Stimulated activated CD4-positive, alpha-beta T cell treated with anti-CD3 and anti-CD28 coated beads, Interleukin-15, amount 100 ng/mL, for 48 hours (primary cell): ENCODE results near the gene ZBTB9.

ENCODE experiments used
- DNase-seq, 2 donors: peaks; one replicate each; pipeline ENCODE4 v3.0.0-alpha.2; 2020; ENCODE audit warnings: low read depth in 2 of 2

ZBTB9 gene

DNA sequence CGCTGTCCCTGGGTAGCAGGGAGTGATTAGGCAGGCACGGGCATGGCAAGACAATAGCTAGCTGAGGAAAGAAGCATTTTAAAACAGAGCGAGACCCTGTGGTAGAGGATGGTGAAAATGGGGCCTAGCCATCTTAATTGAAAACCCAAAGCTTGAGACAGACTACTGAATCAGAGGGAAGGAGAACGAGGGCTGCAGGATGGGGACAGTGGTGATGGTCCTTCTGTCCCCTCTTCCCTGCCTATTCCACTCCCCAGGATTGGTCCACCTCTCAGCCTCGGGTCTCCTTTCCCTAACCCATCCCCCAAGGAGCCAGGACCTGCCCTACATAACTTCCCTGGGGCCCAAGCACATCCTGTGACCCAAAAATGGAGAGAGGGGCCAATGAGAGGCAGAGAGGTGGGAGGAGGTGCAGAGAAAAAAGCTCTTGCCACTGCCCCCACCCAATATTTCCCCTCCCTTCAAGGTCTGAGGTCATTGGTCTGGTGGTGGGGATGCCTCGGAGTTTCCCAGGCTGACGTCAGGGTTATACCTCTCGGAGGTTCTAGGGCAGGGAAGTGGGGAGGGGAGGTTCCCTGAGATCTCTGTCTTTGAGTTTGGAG lies 35.6 kb upstream of the ZBTB9 start:
- peak in 1 of 2 donors; percentile 47 for DNase-seq

DNA sequence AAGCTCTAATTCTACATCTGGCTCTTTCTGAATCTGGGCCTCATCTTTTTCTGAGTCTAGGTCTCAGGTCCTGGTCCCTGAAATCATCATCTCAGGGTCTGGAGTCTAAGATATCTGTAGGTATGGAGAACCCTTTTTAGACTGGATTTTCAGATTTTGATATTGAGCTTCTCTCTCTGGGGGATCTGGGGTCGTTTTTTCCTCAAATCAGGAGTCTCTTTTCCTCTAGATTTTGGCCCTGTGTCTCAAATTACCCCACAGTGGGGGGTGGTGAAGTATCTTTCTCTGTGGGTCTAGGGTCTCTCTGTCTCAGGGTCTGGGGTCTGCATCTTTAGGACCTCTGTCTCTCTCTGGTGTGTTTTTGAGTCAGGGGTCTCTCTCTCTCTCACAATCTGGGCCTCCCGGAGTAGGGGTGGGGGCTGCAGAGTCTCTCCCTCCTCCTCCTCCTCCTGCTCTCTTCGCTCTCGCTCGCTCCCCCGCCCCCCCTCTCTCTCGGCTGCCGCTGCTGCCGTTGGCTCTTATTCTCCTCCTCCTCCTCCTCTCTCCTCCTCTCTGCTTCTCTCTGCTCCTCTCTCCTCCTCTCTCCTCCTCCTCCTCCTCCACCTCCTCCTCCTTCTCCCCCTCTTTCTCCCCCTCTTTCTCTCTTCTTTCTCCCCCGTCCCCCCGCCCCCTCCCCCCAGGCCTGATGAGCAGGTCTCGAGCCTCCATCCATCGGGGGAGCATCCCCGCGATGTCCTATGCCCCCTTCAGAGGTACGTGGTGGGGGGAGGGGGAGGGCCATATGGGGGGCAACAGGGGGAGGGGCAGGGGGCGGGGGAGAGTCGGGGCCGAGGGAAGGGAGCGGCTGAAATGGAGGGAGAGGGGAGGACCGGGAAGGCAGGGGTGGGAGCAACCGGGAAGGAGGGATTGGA lies 34.5 kb upstream of the ZBTB9 start, which contains the start of gene SYNGAP1:
TSS of gene SYNGAP1 (plus strand) at position 486 of the 911 bp plus-strand sequence. CDS start at position 686, 200 bp downstream.
- DNase-seq: no peak

- no peak for DNase-seq
Measured at GRCh38 chr6:33420491-33421343, 33.7 kb upstream of the ZBTB9 start.

DNA sequence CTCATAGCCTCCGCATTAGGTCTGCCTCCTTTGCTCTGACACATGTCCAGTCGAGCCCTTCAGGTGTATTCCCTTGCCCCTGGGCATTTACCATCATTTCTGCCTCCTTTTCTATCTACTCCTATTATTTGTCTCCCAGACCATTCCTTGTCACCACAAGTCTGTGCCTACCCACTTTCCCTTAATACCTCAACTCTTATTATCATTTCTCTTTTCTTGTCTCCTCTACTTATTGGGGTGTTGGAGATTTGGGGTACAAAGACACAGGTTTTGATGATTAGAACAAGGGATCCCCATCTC lies 33.1 kb upstream of the ZBTB9 start:
- no peak for DNase-seq

DNA sequence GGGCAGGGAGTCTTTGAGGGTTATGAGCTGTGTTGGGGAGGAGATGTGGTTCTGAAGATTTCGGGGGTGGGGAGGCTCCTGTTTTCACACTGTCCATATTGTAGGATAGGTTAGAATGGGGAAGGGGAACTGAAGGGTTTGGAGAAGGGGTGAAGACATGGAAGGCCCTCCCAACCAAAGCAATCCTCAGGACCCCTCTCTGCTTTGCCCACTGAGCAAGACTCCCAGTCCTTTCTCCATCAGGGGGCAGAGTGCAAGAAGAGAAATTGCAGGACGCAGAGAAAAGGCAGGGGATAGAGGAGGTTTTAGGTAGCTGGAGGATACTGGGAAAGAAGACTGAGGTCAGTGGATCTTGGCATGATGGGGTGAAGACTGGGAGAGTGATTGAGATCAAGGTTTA lies 30.6 kb upstream of the ZBTB9 start:
- DNase-seq: no peak

DNA sequence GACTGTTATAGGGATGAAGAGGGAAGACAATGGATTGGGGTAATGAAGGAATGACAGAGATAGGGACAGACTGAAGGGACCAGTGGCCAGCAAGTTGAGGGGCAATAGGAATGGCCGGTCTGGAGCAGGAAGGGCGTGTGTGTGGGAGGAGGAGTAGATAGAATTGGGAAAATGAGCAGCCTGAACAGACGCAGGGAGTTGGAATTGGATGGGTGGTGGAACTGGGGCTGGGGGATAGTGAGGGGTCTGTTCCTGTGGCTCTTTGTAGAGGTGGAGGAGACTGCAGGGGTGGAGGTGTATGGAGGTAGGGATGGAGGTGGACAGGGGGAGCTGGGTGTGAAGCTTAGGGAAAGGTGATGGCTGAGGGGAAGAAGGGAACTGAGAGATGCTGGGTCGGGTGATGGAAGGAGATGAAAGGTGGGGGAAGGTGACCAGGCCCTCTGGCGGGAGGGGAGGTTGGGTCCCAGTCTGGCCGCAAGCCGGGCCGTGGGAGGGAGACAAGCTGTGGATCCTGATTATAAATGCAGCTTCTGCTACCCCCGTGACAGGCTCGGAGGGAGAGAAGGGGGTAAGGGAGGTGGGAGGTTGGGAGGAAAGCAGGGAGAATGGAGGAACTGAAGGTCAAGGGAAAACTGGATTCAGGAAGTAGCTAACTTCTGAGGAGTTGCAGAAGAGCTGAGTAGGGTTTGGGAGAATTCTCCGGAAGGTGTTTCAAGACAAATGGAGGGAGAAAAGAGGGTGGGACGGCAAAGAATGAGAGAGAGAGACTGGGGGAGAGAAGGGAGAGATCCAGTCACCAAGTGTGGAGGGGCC lies 29.3 kb upstream of the ZBTB9 start:
- no peak for DNase-seq

DNA sequence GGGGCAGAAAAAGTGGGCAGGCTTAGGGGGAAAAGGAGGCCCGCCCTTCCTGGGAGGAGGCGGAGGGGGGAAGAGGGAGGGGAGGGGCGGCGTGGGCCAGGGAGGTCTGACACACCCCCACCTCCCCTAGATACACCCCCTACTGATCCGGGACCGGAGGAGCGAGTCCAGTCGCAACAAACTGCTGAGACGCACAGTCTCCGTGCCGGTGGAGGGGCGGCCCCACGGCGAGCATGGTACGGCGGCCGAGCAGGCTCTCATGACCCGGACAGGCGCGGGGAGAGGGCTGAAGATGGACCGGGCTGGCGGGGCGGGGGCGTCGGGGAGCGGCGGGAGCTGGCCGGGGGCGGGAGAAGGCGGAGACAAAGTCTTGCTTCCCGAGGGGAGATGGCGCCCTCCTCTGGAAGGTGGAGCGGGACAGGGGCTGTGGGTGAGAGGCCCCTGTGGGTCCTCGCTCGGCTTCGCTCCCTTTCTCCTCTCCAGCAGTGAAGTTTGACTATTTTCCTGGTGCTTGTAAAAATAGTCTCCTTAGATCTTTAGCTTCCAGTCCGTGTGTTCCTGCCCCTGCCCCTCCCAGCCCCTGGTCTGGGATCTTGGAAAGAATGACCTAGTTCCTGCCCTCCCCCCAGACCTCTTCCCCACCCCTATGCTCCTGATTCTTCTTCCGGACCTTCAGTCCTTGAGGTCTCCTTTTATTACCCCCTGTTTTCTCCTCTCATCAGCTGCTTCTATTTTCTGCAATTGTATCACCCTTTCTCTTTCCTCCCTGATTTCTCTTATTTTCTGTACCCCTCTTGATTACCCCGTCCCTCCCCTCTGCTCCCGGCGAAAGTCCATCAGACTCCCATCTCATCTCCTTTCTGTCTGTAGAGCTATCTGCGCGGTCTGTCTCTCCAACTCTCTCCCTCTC lies 28.5 kb upstream of the ZBTB9 start:
- peak; percentile 73 to 80 for DNase-seq

DNA sequence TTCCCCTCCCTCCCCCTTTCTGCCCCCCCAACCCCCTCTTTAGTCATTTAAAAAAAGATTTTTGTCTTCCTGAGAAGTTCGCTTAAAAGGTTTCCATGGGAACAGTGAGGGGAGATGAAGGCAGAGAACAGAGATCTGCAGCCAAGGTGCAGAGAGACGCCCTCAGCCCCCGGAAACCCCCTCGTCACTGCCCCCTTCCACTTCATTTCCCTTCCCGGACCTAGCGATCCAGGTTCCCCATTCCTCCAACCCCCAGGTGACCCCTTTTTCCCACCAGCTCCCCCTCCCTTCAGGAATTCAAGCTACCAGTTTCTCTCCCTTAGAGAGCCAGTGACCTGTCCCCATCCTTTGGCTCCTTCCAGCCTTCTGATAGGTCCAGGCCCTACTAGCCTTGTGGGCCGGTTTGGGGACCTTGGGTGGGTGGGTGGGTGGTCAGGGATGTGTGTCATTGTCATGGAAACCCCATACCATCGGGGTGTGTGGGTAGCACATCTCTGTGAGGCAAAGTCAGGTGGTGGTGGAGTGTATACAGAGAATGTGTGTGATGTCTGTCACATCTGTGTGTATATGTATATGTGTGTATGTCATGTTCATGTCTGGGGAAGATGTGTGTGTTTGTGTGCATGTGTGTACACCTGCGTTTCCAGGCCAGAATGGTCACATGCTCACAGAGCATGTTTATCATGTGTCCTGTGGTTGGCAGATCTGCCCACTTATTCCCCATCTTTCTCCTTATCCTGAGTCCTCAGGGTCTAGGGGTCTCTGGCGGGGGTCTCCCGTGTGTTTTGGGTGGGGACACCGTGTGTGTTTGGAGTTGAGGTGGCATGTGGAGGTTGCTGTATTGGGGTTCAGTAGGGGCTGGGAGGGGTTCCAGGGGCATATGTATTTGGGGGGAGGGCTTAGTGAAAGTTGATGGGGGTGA lies 27.5 kb upstream of the ZBTB9 start:
- no peak for DNase-seq

GRCh38 chr6:33427585-33428223 lies 26.7 kb upstream of the ZBTB9 start:
- no peak for DNase-seq

DNA sequence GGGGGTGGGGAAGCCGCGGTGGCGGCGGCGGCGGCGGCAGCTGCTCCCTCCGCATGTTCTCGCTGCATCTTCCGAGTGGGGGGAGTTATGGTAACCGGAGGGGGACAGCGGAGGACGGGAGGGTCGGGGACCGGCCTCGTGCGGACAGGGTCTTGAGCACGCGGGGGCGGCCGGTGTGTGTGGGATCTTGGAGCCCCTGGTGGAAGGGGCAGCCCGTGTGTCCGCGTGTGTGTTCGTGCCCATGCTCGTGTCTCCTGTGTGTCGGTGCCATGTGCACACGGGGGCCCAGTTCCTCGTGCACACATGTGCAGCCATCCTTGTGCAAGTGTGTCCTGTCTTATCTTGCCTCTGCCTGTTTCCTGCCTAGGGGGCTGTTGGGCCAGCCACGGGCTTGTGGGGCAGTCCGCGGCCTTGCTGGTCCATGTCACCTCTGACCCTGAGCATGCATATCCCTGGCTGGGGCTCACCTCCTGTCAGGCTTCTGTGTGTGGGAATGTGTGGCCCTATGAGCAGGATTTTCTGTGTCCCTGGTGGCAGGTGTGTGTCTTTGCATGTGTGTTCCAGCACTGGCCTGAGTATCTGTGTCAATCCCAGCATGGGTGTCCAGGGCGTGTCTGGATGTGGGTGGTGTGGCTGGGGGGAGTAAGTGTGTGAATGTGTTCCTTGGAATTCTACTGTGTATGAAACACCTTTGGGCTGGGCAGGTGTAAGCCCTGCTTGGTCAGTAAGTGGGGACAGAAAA lies 26.0 kb upstream of the ZBTB9 start:
- no peak for DNase-seq

DNA sequence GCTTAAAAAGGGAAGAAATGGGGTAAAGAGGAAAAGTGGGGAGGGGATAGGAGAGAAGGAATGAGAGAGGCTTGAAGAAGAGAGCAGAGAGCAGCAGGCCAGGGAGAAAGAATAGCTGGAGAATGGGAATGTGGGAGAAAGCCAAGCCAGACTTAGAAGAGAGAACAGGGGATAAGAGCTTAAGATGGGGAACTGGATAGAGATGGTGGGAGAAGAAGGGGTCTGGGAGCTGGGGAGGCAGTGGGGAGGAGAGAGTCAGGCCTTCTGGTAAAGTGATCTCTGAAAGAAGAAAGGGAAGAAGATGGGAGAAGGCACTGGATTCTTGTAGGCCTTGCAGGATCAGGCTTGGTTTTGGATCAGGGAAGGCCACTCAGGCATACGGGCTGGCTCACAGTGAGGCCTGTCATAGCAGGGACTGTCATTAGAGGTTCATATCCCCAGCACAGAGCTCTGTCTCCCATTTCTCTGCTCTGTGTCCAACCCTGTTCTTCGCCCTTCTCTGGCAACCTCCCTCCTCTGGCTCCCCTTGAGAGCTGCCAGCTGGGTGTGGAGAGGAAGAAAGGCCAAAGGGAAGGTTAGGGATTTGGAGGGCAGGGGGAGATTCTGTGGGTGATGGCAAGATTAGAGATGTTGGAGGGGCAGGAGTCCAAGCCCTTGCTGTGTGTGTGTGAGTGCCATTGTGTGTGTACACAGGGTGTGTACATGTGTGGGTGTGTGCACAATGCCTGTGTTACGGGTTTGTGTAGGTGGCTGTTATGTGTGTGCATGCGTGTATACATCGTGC lies 25.2 kb upstream of the ZBTB9 start:
- no peak for DNase-seq

GRCh38 chr6:33429750-33430052 lies 24.7 kb upstream of the ZBTB9 start:
- no peak for DNase-seq

- no peak for DNase-seq
Measured at GRCh38 chr6:33430334-33430733, 24.0 kb upstream of the ZBTB9 start.

GRCh38 chr6:33430991-33431879 lies 23.1 kb upstream of the ZBTB9 start:
- peak; percentile 62 to 79 for DNase-seq

DNA sequence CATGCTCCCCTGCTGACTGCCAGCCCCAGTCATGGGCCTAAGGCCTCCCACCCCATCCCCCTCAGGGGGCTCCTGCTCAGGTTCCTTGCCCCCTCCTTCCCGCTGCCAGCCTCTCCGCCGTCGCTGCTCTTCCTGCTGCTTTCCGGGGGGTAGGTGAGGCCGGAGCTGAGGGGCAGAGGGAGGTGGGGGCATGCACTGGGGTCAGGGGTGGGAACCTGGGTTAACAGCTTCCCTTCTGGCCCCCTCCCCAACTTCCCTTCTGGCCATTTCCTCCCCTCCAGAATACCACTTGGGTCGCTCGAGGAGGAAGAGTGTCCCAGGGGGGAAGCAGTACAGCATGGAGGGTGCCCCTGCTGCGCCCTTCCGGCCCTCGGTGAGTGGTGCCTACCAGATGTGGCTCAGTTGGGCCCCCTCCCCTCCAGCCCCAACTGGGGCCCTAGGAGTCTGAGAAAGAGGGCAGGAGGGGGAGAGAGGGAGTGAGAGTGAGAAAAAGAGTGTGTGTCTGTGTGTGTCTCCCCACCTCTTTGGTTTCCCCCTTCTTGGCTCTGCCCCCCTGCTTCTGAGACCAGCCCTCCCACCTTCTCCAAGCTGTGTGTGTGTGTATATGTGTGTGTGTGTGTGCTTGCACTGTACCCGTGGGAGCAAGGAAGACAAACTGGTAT lies 22.4 kb upstream of the ZBTB9 start:
- no peak for DNase-seq

GRCh38 chr6:33432546-33432945 lies 21.8 kb upstream of the ZBTB9 start:
- no peak for DNase-seq
